T-helper 2 cell treated with Interferon-gamma antibody and Interleukin-4, amounts not matched to agents 100 ng/mL and 5 ng/mL, for 36 hours (primary cell): ENCODE data around the gene CLEC18C. TPM values are rescaled to one million over a fixed set of nuclear protein-coding genes. Genes with fewer than 3 reads are reported as not detected.
"Not testable (repeated sequence)": the region's sequence is repeated elsewhere in the genome, so short reads cannot be mapped to it uniquely, and the experiment has no call there.

Experiments used
- intact Hi-C: fragments of 100-400 bp; cut with micrococcal nuclease; formaldehyde crosslinking; loops from one replicate; pipeline ENCODE4 v1.15.1; 2023
- total RNA-seq: library from RNA; stranded (reverse); gene quantifications from 2 replicates; pipeline ENCODE4 v1.2.3, GENCODE V29; 2022

Gene CLEC18C
- total RNA-seq: 0.16 and 0.50 TPM in 2 replicates

GRCh38 chr16:70173212-70173837 is at the start of gene CLEC18C:
Gene CLEC18C (plus strand): TSS chr16:70173787. CDS start chr16:70174279, 492 bp downstream.
- intact Hi-C loops: not testable (repeated sequence)

- intact Hi-C loops: not testable (repeated sequence)
These were observed 49.8 kb upstream of the CLEC18C start for GRCh38 chr16:70123822-70124221.

GRCh38 chr16:70126226-70126625 is 47.4 kb upstream of the CLEC18C start:
- intact Hi-C loops: not testable (repeated sequence)

GRCh38 chr16:70127706-70128105 is 45.9 kb upstream of the CLEC18C start:
- intact Hi-C loops: not testable (repeated sequence)

- intact Hi-C loops: not testable (repeated sequence)
These were observed 44.7 kb upstream of the CLEC18C start for GRCh38 chr16:70128844-70129243.

GRCh38 chr16:70135796-70136195 is 37.8 kb upstream of the CLEC18C start:
- intact Hi-C loops: not testable (repeated sequence)

- intact Hi-C loops: not testable (repeated sequence)
These were observed 37.0 kb upstream of the CLEC18C start for GRCh38 chr16:70136595-70136994.

- intact Hi-C loops: not testable (repeated sequence)
These were observed 30.8 kb upstream of the CLEC18C start for GRCh38 chr16:70142739-70143138.

- intact Hi-C loops: not testable (repeated sequence)
These were observed 30.2 kb upstream of the CLEC18C start for GRCh38 chr16:70143231-70143895.

- intact Hi-C loops: not testable (repeated sequence)
These were observed 25.7 kb upstream of the CLEC18C start for GRCh38 chr16:70147853-70148252.

GRCh38 chr16:70148453-70148852 is 25.1 kb upstream of the CLEC18C start:
- intact Hi-C loops: not testable (repeated sequence)

- intact Hi-C loops: not testable (repeated sequence)
These were observed 24.3 kb upstream of the CLEC18C start for GRCh38 chr16:70149296-70149695.

- intact Hi-C loops: no loop called here
These were observed 22.2 kb upstream of the CLEC18C start for GRCh38 chr16:70151391-70151790.

GRCh38 chr16:70151941-70152509 is 21.6 kb upstream of the CLEC18C start:
- intact Hi-C loops: no loop called here

GRCh38 chr16:70152578-70153302 is 20.8 kb upstream of the CLEC18C start:
- intact Hi-C loops: no loop called here

- intact Hi-C loops: not testable (repeated sequence)
These were observed 18.9 kb upstream of the CLEC18C start for GRCh38 chr16:70154736-70155135.

GRCh38 chr16:70156207-70156978 is 17.2 kb upstream of the CLEC18C start:
- intact Hi-C loops: no loop called here

GRCh38 chr16:70157105-70157476 is 16.5 kb upstream of the CLEC18C start:
- intact Hi-C loops: no loop called here

- intact Hi-C loops: no loop called here
These were observed 15.9 kb upstream of the CLEC18C start for GRCh38 chr16:70157477-70158260.

GRCh38 chr16:70158261-70158939 is 15.2 kb upstream of the CLEC18C start:
- intact Hi-C loops: no loop called here
